Activated T-helper 1 cell treated with anti-CD3 and anti-CD28 coated beads, Interleukin-12 subunit alpha, Interleukin-12 subunit beta, Interleukin-2, Interleukin-4 antibody, amounts not matched to agents 30 ng/mL and 10 ng/mL and 1 ng/mL, durations not matched to agents 14 hours and 24 hours and 36 hours (primary cell): Measurements from ENCODE around the gene FAM186B. TPM values are rescaled to one million over a fixed set of nuclear protein-coding genes. Genes with fewer than 3 reads are reported as not detected.

Source experiments
- DNase-seq: peaks from one replicate; pipeline ENCODE4 v3.0.0; 2021; ENCODE audit warnings: low spot score
- H3K27ac Mint-ChIP-seq: one replicate; pipeline ENCODE4 v1.8.0; 2021; ENCODE audit warnings: mild to moderate bottlenecking, mixed read lengths
- H3K27me3 Mint-ChIP-seq: one replicate; pipeline ENCODE4 v1.8.0; 2022; ENCODE audit warnings: mild to moderate bottlenecking, moderate library complexity, mixed read lengths; ENCODE audit not compliant: insufficient read depth
- H3K36me3 Mint-ChIP-seq: one replicate; pipeline ENCODE4 v1.8.0; 2021; ENCODE audit warnings: low read depth, mixed read lengths
- H3K4me1 Mint-ChIP-seq: one replicate; pipeline ENCODE4 v1.8.0; 2021; ENCODE audit warnings: low read depth, mixed read lengths
- H3K4me3 Mint-ChIP-seq: one replicate; pipeline ENCODE4 v1.8.0; 2021; ENCODE audit warnings: mild to moderate bottlenecking, moderate library complexity, mixed read lengths
- H3K9me3 Mint-ChIP-seq: one replicate; pipeline ENCODE4 v1.8.0; 2021; ENCODE audit warnings: mixed read lengths
- intact Hi-C: fragments of 100-400 bp; cut with micrococcal nuclease; formaldehyde crosslinking; loops from one replicate; pipeline ENCODE4 v1.15.1; 2024
- total RNA-seq: library from RNA; stranded (reverse); gene quantifications from 2 replicates; pipeline ENCODE4 v1.2.3, GENCODE V29; 2022

Gene FAM186B
- total RNA-seq, 1 donor from 2014 or later: 0.62 TPM

- intact Hi-C loops: loop anchor here (5.0 kb wide), 1 partner anchor 83 kb away; the partner anchor contains the start of gene PRPF40B
- Mint-ChIP-seq H3K4me1 (no peaks in the 10 kb centered on the region), H3K4me3 (peak overlapping the region; percentile 22), H3K36me3 (no peaks in the 10 kb centered on the region), H3K27me3 (peaks cover 50% of the 10 kb centered on the region), H3K27ac (no peak overlapping the region), H3K9me3 (no peaks in the 10 kb centered on the region)
- no peak for DNase-seq
These were observed 65.8 kb downstream of the FAM186B start for GRCh38 chr12:49539406-49540228.

GRCh38 chr12:49538510-49539403 is 66.7 kb downstream of the FAM186B start, which contains the start of gene KCNH3:
KCNH3 (plus strand) TSS chr12:49539030; CDS start chr12:49539417, 387 bp downstream.
- DNase-seq: peak; percentile 80
- peak within 1 kb of the TSS; percentile 70 for H3K4me3 Mint-ChIP-seq
- no peak within 1 kb of the TSS for H3K27ac Mint-ChIP-seq
- peaks cover 49% of the 10 kb centered on the region for H3K27me3 Mint-ChIP-seq
- intact Hi-C loops: loop anchor here (1.0 to 5.0 kb wide), 3 partner anchors 30 to 180 kb away; partner anchors contain the start of genes MCRS1 and PRPF40B
- no peaks in the 10 kb centered on the region for H3K4me1 Mint-ChIP-seq
- no peaks in the 10 kb centered on the region for H3K9me3 Mint-ChIP-seq
- no peaks in the 10 kb centered on the region for H3K36me3 Mint-ChIP-seq

- peaks cover 46% of the 10 kb centered on the region for H3K27me3 Mint-ChIP-seq
- intact Hi-C loops: loop anchor here (1.0 to 5.0 kb wide), 3 partner anchors 30 to 180 kb away; partner anchors contain the start of genes MCRS1 and PRPF40B
- no peak for DNase-seq
These were observed 67.5 kb downstream of the FAM186B start for GRCh38 chr12:49537752-49538509.

More at GRCh38 chr12:49537752-49538509, 67.5 kb downstream of the FAM186B start:
- no peaks in the 10 kb centered on the region for H3K36me3 Mint-ChIP-seq
- no peaks in the 10 kb centered on the region for H3K4me1 Mint-ChIP-seq
- no peak overlapping the region for H3K27ac Mint-ChIP-seq
- H3K4me3 Mint-ChIP-seq: peak overlapping the region; percentile 81
- H3K9me3 Mint-ChIP-seq: no peaks in the 10 kb centered on the region

Other genes with a start within 250 kb of the FAM186B start
- gene SPATS2, start 238.2 kb downstream of the FAM186B start, total RNA-seq: 11.6 and 12.0 TPM in 2 replicates
- gene KCNH3, start 66.6 kb downstream of the FAM186B start, total RNA-seq: 0.93 and 1.6 TPM in 2 replicates
- 77.1 and 77.9 TPM in 2 replicates for gene MCRS1, start 37.5 kb downstream of the FAM186B start, total RNA-seq
- gene PRPF40B, start 17.9 kb upstream of the FAM186B start, total RNA-seq: 10.4 and 12.7 TPM in 2 replicates
- gene FMNL3, start 101.8 kb upstream of the FAM186B start, total RNA-seq: 43.0 and 46.1 TPM in 2 replicates
- gene TMBIM6, start 135.9 kb upstream of the FAM186B start, total RNA-seq: 382 and 393 TPM in 2 replicates
- 3.8 TPM in 2 replicates for gene NCKAP5L, start 222.8 kb upstream of the FAM186B start, total RNA-seq
- gene BCDIN3D, start 237.5 kb upstream of the FAM186B start, total RNA-seq: 3.6 and 4.0 TPM in 2 replicates